Measurements from ENCODE around the gene MUC4. TPM values are rescaled to one million over a fixed set of nuclear protein-coding genes. Genes with fewer than 3 reads are reported as not detected.

The MUC4 gene
- polyA plus RNA-seq, 1 of the 3 experiments (the other 2 are of a cell fraction): 0.07 TPM

DNA sequence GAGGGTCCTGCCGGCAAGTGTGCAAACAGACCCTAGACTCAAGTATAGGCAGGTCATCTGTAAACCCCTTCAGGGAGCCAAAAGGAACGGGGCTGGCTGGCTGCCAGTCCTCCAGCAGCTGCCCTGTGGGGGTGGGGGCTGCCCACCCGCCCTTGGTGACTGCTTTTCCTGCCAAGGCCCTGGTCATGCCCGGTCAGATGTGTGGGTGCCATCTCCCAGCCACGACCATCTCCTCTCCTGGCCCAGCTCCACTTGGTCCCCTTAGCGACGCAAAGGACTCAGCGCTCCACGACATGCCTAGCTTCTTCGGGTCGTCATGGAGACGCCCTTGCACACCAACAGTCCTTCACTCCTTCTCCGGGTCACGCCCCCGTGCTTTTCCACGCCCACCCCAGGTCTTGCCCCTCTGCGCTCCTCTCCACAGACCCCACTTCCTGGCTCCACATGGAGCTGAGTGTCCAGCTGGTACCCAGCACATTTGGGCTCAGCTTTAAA is 2.4 kb downstream of the MUC4 start:
- 61% methylated on average over 16 of the region's 17 CpGs for WGBS (ENCODE audit: low lambda C conversion rate)

DNA sequence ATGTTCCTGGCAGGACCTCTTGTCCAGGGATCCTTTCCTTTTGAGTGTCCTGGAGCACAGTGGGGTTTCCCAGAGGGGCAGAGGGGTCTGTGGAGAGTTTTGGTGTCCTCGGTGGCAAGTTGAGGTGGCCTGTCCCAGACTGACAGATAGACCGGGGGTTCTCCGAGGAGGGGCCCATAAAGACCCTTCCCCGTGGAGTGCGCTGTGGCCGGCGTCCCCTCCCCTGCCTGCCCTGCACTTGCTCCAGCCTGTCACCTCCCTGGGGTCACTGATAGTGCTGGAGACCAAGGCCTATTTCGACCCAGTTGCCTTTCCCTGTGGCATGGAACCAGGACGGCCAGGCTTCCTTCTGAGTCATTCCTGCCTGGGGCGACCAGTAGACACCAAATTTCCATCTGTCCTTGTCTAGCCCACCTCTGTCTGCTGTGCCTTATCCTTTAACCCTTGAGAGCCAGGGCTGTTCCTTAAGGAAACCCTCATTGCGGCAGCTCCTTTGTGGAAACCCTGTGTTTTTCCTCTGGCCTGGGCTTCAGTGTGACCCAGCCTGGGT is 2.9 kb downstream of the MUC4 start:
- Histone ChIP-seq H2AFZ (ENCODE audit: low read depth) (no peak overlapping the region), H3K79me2 (ENCODE audit: insufficient read depth) (no peaks in the 10 kb centered on the region), H3K9me2 (no peaks in the 10 kb centered on the region), H3K9ac (no peak overlapping the region), H3K27me3 (ENCODE audit: insufficient read depth) (no peaks in the 10 kb centered on the region), H3K9me3 (no peaks in the 10 kb centered on the region), H3K27ac (ENCODE audit: low read depth in 2 of 2, low read length in 1 of 2) (no peak overlapping the region), H3K4me2 (no peak overlapping the region), H3K36me3 (replicated peaks in 1 of 2; ENCODE audit: control insufficient read depth in 1 of 2, insufficient read depth in 2 of 2, low read length in 1 of 2) (no peaks in the 10 kb centered on the region), H4K20me1 (ENCODE audit: insufficient read depth) (no peaks in the 10 kb centered on the region), H3F3A (replicated peaks; ENCODE audit: insufficient read depth) (no peaks in the 10 kb centered on the region), H3K4me1 (ENCODE audit: control insufficient read depth in 1 of 2, insufficient read depth in 2 of 2, low read depth in 1 of 2, low read length in 1 of 2) (peaks cover 0 to 10% of the 10 kb centered on the region in 2 experiments; a peak in 1 of 4 replicates), H3K4me3 (ENCODE audit: low read depth in 2 of 2, low read length in 1 of 2) (no peak overlapping the region)
- CTCF ChIA-PET: interaction anchor here (1.2 to 1.8 kb wide), 2 partner anchors 42 to 50 kb away, joined by 3 to 6 read pairs; no protein-coding TSS in a partner anchor
- no peak for DNase-seq
- 44% methylated on average over 6 of the region's 11 CpGs for WGBS (ENCODE audit: low lambda C conversion rate)
- POLR2A ChIA-PET: no interaction called here
- TF ChIP-seq SMC3 (IDR thresholded peaks at IDR 0.05; ENCODE audit: low read depth, low read length): no peak
- TF ChIP-seq, protein P1, sequence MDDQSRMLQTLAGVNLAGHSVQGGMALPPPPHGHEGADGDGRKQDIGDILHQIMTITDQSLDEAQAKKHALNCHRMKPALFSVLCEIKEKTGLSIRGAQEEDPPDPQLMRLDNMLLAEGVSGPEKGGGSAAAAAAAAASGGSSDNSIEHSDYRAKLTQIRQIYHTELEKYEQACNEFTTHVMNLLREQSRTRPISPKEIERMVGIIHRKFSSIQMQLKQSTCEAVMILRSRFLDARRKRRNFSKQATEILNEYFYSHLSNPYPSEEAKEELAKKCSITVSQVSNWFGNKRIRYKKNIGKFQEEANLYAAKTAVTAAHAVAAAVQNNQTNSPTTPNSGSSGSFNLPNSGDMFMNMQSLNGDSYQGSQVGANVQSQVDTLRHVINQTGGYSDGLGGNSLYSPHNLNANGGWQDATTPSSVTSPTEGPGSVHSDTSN (IDR thresholded peaks at IDR 0.05): no peak
- TF ChIP-seq, protein P2, sequence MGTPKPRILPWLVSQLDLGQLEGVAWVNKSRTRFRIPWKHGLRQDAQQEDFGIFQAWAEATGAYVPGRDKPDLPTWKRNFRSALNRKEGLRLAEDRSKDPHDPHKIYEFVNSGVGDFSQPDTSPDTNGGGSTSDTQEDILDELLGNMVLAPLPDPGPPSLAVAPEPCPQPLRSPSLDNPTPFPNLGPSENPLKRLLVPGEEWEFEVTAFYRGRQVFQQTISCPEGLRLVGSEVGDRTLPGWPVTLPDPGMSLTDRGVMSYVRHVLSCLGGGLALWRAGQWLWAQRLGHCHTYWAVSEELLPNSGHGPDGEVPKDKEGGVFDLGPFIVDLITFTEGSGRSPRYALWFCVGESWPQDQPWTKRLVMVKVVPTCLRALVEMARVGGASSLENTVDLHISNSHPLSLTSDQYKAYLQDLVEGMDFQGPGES (IDR thresholded peaks at IDR 0.05; ENCODE audit: low read depth, low read length): no peak
- TF ChIP-seq JUND (IDR thresholded peaks at IDR 0.05): no peak
- no peak for TF ChIP-seq GABPA (IDR thresholded peaks at IDR 0.05; ENCODE audit: low read depth)
- TF ChIP-seq SIN3A (IDR thresholded peaks at IDR 0.05; ENCODE audit: borderline replicate concordance, low read depth, low read length): no peak
- TF ChIP-seq RCOR1 (IDR thresholded peaks at IDR 0.05; ENCODE audit: low read length): no peak
- no peak for TF ChIP-seq POLR2AphosphoS5 (IDR thresholded peaks at IDR 0.05; ENCODE audit: low read depth, low read length)
- TF ChIP-seq NRF1 (IDR thresholded peaks at IDR 0.05; ENCODE audit: low read depth, low read length): no peak
- TF ChIP-seq YY1 (IDR thresholded peaks at IDR 0.05; ENCODE audit: low read depth): no peak
- no peak for TF ChIP-seq TAF1 (IDR thresholded peaks at IDR 0.05; ENCODE audit: borderline replicate concordance, low read depth, low read length)

More for the DNA sequence above, 2.4 kb downstream of the MUC4 start:
- Histone ChIP-seq H3K27ac (ENCODE audit: low read depth in 2 of 2, low read length in 1 of 2) (no peak overlapping the region), H3K9me3 (no peaks in the 10 kb centered on the region), H3K4me1 (ENCODE audit: control insufficient read depth in 1 of 2, insufficient read depth in 2 of 2, low read depth in 1 of 2, low read length in 1 of 2) (peaks cover 0 to 10% of the 10 kb centered on the region in 2 experiments; a peak in 1 of 4 replicates), H3K4me2 (no peak overlapping the region), H3K27me3 (ENCODE audit: insufficient read depth) (no peaks in the 10 kb centered on the region), H3K79me2 (ENCODE audit: insufficient read depth) (no peaks in the 10 kb centered on the region), H3K4me3 (ENCODE audit: low read depth in 2 of 2, low read length in 1 of 2) (no peak overlapping the region), H4K20me1 (ENCODE audit: insufficient read depth) (no peaks in the 10 kb centered on the region), H3K9me2 (no peaks in the 10 kb centered on the region), H3K36me3 (replicated peaks in 1 of 2; ENCODE audit: control insufficient read depth in 1 of 2, insufficient read depth in 2 of 2, low read length in 1 of 2) (no peaks in the 10 kb centered on the region), H3F3A (replicated peaks; ENCODE audit: insufficient read depth) (no peaks in the 10 kb centered on the region), H2AFZ (ENCODE audit: low read depth) (no peak overlapping the region), H3K9ac (no peak overlapping the region)
- peak; percentile 57 for DNase-seq
- ChIA-PET POLR2A (no interaction called here), CTCF (interaction anchor here (1.2 to 1.8 kb wide), 2 partner anchors 41 to 50 kb away, joined by 3 to 6 read pairs; no protein-coding TSS in a partner anchor)
- TF ChIP-seq TEAD4 (IDR thresholded peaks at IDR 0.05; ENCODE audit: borderline replicate concordance, insufficient read depth) (no peak), RFX5 (IDR thresholded peaks at IDR 0.05; ENCODE audit: low read length) (no peak), GATA2 (CRISPR knock-in tag; IDR thresholded peaks at IDR 0.05) (no peak)
